HepG2 (cell line): ENCODE data around the gene RNF123. TPM values are rescaled to one million over a fixed set of nuclear protein-coding genes. Genes with fewer than 3 reads are reported as not detected.

Source experiments
- ATAC-seq: fragments of 200-7000 bp; cut with Tn5 transposase; 3 replicates; pipeline ENCODE4 v1.9.1; 2020; ENCODE audit warnings: mild to moderate bottlenecking, moderate library complexity
- BruUV-seq: library from RNA; stranded (reverse); fragments of 400-500 nt; replicated peaks from 2 replicates; lab custom pipeline; 2021; lab: Mats Ljungman, UMichigan
- CTCF ChIA-PET: fragments of 300-600 bp; formaldehyde crosslinking; extraction: SDS; loops from one replicate; lab custom pipeline; 2021; ENCODE audit warnings: low total read pairs, inconsistent platforms, low intra/inter-chr PET ratio; lab: Yijun Ruan, JAX
- POLR2A ChIA-PET: fragments of 350-600 bp; sonication (Branson Sonifier 250); formaldehyde crosslinking; loops from one replicate; lab custom pipeline; 2020; ENCODE audit warnings: antibody characterized with exemption, inconsistent platforms; lab: Yijun Ruan, JAX
- DNase-seq: peaks from one replicate; pipeline ENCODE4 v3.0.0-alpha.2; 2015; ENCODE audit warnings: low spot score
- FAIRE-seq: peaks from 3 replicates; lab custom pipeline; 2011; peaks lifted over from hg19 to GRCh38; lab: Jason Lieb, UNC
- H2AFZ ChIP-seq: one replicate; pipeline ENCODE4 v1.6.1; 2011; ENCODE audit warnings: low read length, inconsistent platforms
- H3K27ac ChIP-seq: fragments of 300-600 bp; 3 replicates; pipeline ENCODE4 v1.8.0; 2011; ENCODE audit warnings: mixed run types, mild to moderate bottlenecking, mixed read lengths, low read length, inconsistent platforms; ENCODE audit not compliant: insufficient read depth; ENCODE audit errors: extremely low read length
- H3K27me3 ChIP-seq, 2 experiments: fragments of 200-600 bp in 1 of 2; 2 replicates in 1 of 2; 3 replicates in 1 of 2; pipeline versions ENCODE4 v1.6.0 to v1.8.0; 2011; ENCODE audit warnings: low read length in 2 of 2, mild to moderate bottlenecking in 2 of 2, moderate library complexity in 2 of 2, inconsistent platforms in 1 of 2; ENCODE audit not compliant: insufficient read depth in 2 of 2, control insufficient read depth in 1 of 2
- H3K36me3 ChIP-seq, 2 experiments: fragments of 200-600 bp in 1 of 2; replicated peaks in 1 of 2; 2 replicates in 1 of 2; 3 replicates in 1 of 2; pipeline versions ENCODE4 v1.5.1 to v1.8.0; 2011; ENCODE audit warnings: low read length in 2 of 2, inconsistent platforms in 1 of 2; ENCODE audit not compliant: insufficient read depth in 2 of 2, control insufficient read depth in 1 of 2
- H3K4me1 ChIP-seq: 2 replicates; pipeline ENCODE4 v1.5.1; 2012; ENCODE audit warnings: low read length, inconsistent platforms; ENCODE audit not compliant: insufficient read depth
- H3K4me2 ChIP-seq: 2 replicates; pipeline ENCODE4 v1.6.0; 2011; ENCODE audit warnings: low read depth, low read length, inconsistent platforms
- H3K4me3 ChIP-seq, 3 experiments: fragments of 200-600 bp in 1 of 3; sonication (generic), shearing (Covaris generic) in 1 of 3; replicated peaks in 1 of 3; 2 replicates each; pipeline ENCODE4 v1.5.1; 2011 to 2016; ENCODE audit warnings: low read length in 3 of 3, inconsistent platforms in 2 of 3, low read depth in 2 of 3, mild to moderate bottlenecking in 2 of 3, control low read depth in 1 of 3, mixed read lengths in 1 of 3; ENCODE audit not compliant: insufficient read depth in 1 of 3
- H3K79me2 ChIP-seq: one replicate; pipeline ENCODE4 v1.6.1; 2011; ENCODE audit warnings: low read length, inconsistent platforms; ENCODE audit not compliant: insufficient read depth
- H3K9ac ChIP-seq: 2 replicates; pipeline ENCODE4 v1.6.0; 2011; ENCODE audit warnings: mild to moderate bottlenecking, low read depth, low read length, inconsistent platforms; ENCODE audit not compliant: insufficient read depth
- H3K9me3 ChIP-seq: 2 replicates; pipeline ENCODE4 v1.5.1; 2012; ENCODE audit warnings: mild to moderate bottlenecking, low read length
- H4K20me1 ChIP-seq: 2 replicates; pipeline ENCODE4 v1.6.0; 2011; ENCODE audit warnings: inconsistent platforms, mild to moderate bottlenecking, low read length, moderate library complexity; ENCODE audit not compliant: insufficient read depth
- ISX ChIP-seq: sonication (generic); formaldehyde crosslinking; conservative IDR thresholded peaks from 2 replicates; pipeline ENCODE4 v1.5.0; 2020; ENCODE audit warnings: missing genetic modification reagents
- KAT7 ChIP-seq: IDR thresholded peaks from 2 replicates; pipeline ENCODE4 v1.6.1; 2018; ENCODE audit warnings: borderline replicate concordance, missing compliant biosample characterization
- STAT5B ChIP-seq: sonication (generic); formaldehyde crosslinking; IDR thresholded peaks from 2 replicates; pipeline ENCODE4 v1.4.0; 2020; ENCODE audit warnings: missing genetic modification reagents
- ZC3H13 ChIP-seq: sonication (generic); formaldehyde crosslinking; IDR thresholded peaks from 2 replicates; pipeline ENCODE4 v1.8.1; 2023; ENCODE audit warnings: mild to moderate bottlenecking, missing genetic modification reagents, moderate library complexity
- ZNF205 ChIP-seq: IDR thresholded peaks from 2 replicates; pipeline ENCODE4 v1.6.1; 2018; ENCODE audit warnings: missing biosample characterization, missing genetic modification reagents
- ZNF280D ChIP-seq: sonication (generic); formaldehyde crosslinking; IDR thresholded peaks from 2 replicates; pipeline ENCODE4 v1.5.1; 2020; ENCODE audit warnings: mild to moderate bottlenecking, missing genetic modification reagents
- ZNF644 ChIP-seq: IDR thresholded peaks from 2 replicates; pipeline ENCODE4 v1.6.1; 2016; ENCODE audit warnings: low read depth
- ZNF672 ChIP-seq: sonication (generic); formaldehyde crosslinking; IDR thresholded peaks from 2 replicates; pipeline ENCODE4 v1.8.1; 2022; ENCODE audit warnings: missing genetic modification reagents
- ZNF775 ChIP-seq: sonication (generic); formaldehyde crosslinking; IDR thresholded peaks from 2 replicates; pipeline ENCODE4 v1.4.0; 2020; ENCODE audit warnings: missing genetic modification reagents, mild to moderate bottlenecking, moderate library complexity, borderline replicate concordance
- ZNF782 ChIP-seq: sonication (generic); formaldehyde crosslinking; IDR thresholded peaks from 2 replicates; pipeline ENCODE4 v1.4.0; 2020; ENCODE audit warnings: missing genetic modification reagents, mild to moderate bottlenecking, borderline replicate concordance
- WGBS: methylation state at CpG from one replicate; pipeline ENCODE4 v1.1.6; 2017; ENCODE audit warnings: low lambda C conversion rate; 5-methylcytosine and 5-hydroxymethylcytosine counted together
- in situ Hi-C: cut with HindIII; loops from 2 replicates; pipeline ENCODE4 v1.10.0; 2017; ENCODE audit warnings: low pct_unique_long_range_greater_than_20kb; ENCODE audit not compliant: extremely low pct_ligation_motif_present
- intact Hi-C: fragments of 100-400 bp; cut with micrococcal nuclease; formaldehyde crosslinking; loops from one replicate; pipeline ENCODE4 v1.10.0; 2022; ENCODE audit not compliant: unreplicated experiment
- polyA plus RNA-seq, 8 experiments: library from polyadenylated mRNA; depleted of rRNA in 3 of 8; stranded (reverse) in 7 of 8; unstranded in 1 of 8; fragments of >200 nt; fragmentation: Illumina TruSeq in 4 of 8; extraction: Trizol in 4 of 8; gene quantifications; 2 replicates each; pipeline versions ENCODE4 v1.2.1 to v1.2.3, GENCODE V29; 2011 to 2016; ENCODE audit warnings: low read depth in 4 of 8, missing spikeins in 1 of 8, mixed read lengths in 1 of 8; ENCODE audit not compliant: insufficient read depth in 1 of 8
- total RNA-seq, 5 experiments: library from RNA; depleted of rRNA; stranded (reverse); fragments of >200 nt; fragmentation: Illumina TruSeq; extraction: Trizol; gene quantifications; 2 replicates each; pipeline ENCODE4 v1.2.3, GENCODE V29; 2016; ENCODE audit warnings: low read depth in 1 of 5
- TF ChIP-seq, protein P1 (sequence below): sonication (generic); formaldehyde crosslinking; IDR thresholded peaks from 2 replicates; pipeline ENCODE4 v1.4.0; 2020; ENCODE audit warnings: missing genetic modification reagents
- TF ChIP-seq, protein P2 (sequence below): sonication (generic); formaldehyde crosslinking; IDR thresholded peaks from 2 replicates; pipeline ENCODE4 v1.5.0; 2020; ENCODE audit warnings: missing genetic modification reagents
- TF ChIP-seq, protein P3 (sequence below): sonication (generic); formaldehyde crosslinking; IDR thresholded peaks from 2 replicates; pipeline ENCODE4 v1.4.0; 2020; ENCODE audit warnings: missing genetic modification reagents

The RNF123 gene
- total and polyA plus RNA-seq, 2 of the 13 experiments (the other 11 are each of a cell fraction or from before 2014, with no cell fraction given): 29.9 to 82.2 TPM

DNA sequence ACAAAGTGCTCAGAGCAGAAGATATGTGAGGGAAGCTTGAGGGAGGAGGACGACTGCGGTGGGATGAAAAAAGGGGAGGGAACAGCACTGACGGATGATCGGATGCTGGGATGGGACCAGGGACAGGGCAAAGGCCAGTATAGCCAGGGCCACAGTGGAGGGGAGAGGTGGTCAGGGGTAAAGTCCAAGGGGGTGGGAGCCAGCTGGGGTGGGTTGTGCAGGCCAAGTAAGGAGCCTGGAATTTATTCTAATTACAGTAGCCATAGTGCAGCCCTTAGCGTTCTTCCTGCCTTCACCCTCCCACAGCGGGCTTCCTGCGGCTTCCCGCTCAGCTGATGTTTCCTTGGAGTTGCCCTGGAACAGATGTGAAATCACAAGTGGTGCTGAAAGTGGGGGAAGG, 22.8 kb upstream of the RNF123 start:
- in situ Hi-C loops: no loop called here
- Histone ChIP-seq H2AFZ (no peak overlapping the region), H3K4me1 (peaks cover 78% of the 10 kb centered on the region), H3K9me3 (no peaks in the 10 kb centered on the region), H3K4me3 (peak overlapping the region in 2 of 3 experiments; percentile 28 to 49; a peak in 2 of 6 replicates), H3K27ac (peak overlapping the region; percentile 80), H3K36me3 (no peaks in the 10 kb centered on the region), H3K4me2 (peak overlapping the region; percentile 76), H4K20me1 (no peaks in the 10 kb centered on the region), H3K9ac (peak overlapping the region; percentile 56), H3K27me3 (no peaks in the 10 kb centered on the region), H3K79me2 (no peaks in the 10 kb centered on the region)
- POLR2A ChIA-PET: interaction anchor here (0.9 to 3.0 kb wide), 7 partner anchors 79 to 197 kb away, joined by 3 to 34 read pairs (median 10); partner anchors contain the start of genes BSN and DAG1
- ATAC-seq (peak; percentile 72), FAIRE-seq (peak; percentile 88), DNase-seq (peak; percentile 81)
- WGBS: 2% methylated on average over 8 of the region's 8 CpGs
- BruUV-seq: no TSS peak
- CTCF ChIA-PET: interaction anchor here (1.1 kb wide), 1 partner anchor 127 kb away, joined by 3 read pairs; no protein-coding TSS in a partner anchor
- intact Hi-C loops: loop anchor here (5.0 kb wide), 1 partner anchor 79 kb away; no protein-coding TSS in a partner anchor
- TF ChIP-seq STAT5B (no peak), ZNF280D (no peak), ZC3H13 (CRISPR knock-in tag) (no peak), ZNF775 (CRISPR knock-in tag) (no peak), ISX (CRISPR knock-in tag) (no peak), ZNF782 (CRISPR knock-in tag) (no peak), KAT7 (CRISPR knock-in tag) (no peak), ZNF644 (CRISPR knock-in tag) (0 out of 2 replicates have a peak, but pooled peaks have one; percentile 25), ZNF205 (no peak), ZNF672 (CRISPR knock-in tag) (no peak)
- TF ChIP-seq, protein P1, sequence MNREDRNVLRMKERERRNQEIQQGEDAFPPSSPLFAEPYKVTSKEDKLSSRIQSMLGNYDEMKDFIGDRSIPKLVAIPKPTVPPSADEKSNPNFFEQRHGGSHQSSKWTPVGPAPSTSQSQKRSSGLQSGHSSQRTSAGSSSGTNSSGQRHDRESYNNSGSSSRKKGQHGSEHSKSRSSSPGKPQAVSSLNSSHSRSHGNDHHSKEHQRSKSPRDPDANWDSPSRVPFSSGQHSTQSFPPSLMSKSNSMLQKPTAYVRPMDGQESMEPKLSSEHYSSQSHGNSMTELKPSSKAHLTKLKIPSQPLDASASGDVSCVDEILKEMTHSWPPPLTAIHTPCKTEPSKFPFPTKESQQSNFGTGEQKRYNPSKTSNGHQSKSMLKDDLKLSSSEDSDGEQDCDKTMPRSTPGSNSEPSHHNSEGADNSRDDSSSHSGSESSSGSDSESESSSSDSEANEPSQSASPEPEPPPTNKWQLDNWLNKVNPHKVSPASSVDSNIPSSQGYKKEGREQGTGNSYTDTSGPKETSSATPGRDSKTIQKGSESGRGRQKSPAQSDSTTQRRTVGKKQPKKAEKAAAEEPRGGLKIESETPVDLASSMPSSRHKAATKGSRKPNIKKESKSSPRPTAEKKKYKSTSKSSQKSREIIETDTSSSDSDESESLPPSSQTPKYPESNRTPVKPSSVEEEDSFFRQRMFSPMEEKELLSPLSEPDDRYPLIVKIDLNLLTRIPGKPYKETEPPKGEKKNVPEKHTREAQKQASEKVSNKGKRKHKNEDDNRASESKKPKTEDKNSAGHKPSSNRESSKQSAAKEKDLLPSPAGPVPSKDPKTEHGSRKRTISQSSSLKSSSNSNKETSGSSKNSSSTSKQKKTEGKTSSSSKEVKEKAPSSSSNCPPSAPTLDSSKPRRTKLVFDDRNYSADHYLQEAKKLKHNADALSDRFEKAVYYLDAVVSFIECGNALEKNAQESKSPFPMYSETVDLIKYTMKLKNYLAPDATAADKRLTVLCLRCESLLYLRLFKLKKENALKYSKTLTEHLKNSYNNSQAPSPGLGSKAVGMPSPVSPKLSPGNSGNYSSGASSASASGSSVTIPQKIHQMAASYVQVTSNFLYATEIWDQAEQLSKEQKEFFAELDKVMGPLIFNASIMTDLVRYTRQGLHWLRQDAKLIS (CRISPR knock-in tag): no peak
- TF ChIP-seq, protein P2, sequence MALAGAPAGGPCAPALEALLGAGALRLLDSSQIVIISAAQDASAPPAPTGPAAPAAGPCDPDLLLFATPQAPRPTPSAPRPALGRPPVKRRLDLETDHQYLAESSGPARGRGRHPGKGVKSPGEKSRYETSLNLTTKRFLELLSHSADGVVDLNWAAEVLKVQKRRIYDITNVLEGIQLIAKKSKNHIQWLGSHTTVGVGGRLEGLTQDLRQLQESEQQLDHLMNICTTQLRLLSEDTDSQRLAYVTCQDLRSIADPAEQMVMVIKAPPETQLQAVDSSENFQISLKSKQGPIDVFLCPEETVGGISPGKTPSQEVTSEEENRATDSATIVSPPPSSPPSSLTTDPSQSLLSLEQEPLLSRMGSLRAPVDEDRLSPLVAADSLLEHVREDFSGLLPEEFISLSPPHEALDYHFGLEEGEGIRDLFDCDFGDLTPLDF (CRISPR knock-in tag): no peak
- TF ChIP-seq, protein P3, sequence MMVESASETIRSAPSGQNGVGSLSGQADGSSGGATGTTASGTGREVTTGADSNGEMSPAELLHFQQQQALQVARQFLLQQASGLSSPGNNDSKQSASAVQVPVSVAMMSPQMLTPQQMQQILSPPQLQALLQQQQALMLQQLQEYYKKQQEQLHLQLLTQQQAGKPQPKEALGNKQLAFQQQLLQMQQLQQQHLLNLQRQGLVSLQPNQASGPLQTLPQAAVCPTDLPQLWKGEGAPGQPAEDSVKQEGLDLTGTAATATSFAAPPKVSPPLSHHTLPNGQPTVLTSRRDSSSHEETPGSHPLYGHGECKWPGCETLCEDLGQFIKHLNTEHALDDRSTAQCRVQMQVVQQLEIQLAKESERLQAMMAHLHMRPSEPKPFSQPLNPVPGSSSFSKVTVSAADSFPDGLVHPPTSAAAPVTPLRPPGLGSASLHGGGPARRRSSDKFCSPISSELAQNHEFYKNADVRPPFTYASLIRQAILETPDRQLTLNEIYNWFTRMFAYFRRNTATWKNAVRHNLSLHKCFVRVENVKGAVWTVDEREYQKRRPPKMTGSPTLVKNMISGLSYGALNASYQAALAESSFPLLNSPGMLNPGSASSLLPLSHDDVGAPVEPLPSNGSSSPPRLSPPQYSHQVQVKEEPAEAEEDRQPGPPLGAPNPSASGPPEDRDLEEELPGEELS (CRISPR knock-in tag): 0 out of 2 replicates have a peak, but pooled peaks have one; percentile 31
